Tibial nerve (tissue), 3 donors: ENCODE results near the gene PARVG.

Source experiments
- EP300 ChIP-seq, 2 donors: sonication (generic); formaldehyde crosslinking; IDR thresholded peaks; one replicate each; pipeline ENCODE4 v1.6.1; 2017; ENCODE audit warnings: antibody characterized with exemption in 2 of 2, mild to moderate bottlenecking in 1 of 2
- POLR2A ChIP-seq, 2 donors: fragments of 450-650 bp; IDR thresholded peaks; one replicate each; pipeline ENCODE4 v1.6.1; 2017; ENCODE audit warnings: antibody characterized with exemption in 2 of 2, mild to moderate bottlenecking in 2 of 2, moderate library complexity in 2 of 2

GRCh38 chr22:44165286-44165874 is 15.3 kb upstream of the PARVG start:
- TF ChIP-seq EP300 (IDR thresholded peaks at IDR 0.05): no peak
- no peak for TF ChIP-seq POLR2A (IDR thresholded peaks at IDR 0.05)
